ENCODE measurements around the gene GLI3. TPM values are rescaled to one million over a fixed set of nuclear protein-coding genes. Genes with fewer than 3 reads are reported as not detected.

Gene GLI3
- polyA plus RNA-seq, 1 of the 3 experiments (the other 2 are of a cell fraction) = 0.08 TPM

DNA sequence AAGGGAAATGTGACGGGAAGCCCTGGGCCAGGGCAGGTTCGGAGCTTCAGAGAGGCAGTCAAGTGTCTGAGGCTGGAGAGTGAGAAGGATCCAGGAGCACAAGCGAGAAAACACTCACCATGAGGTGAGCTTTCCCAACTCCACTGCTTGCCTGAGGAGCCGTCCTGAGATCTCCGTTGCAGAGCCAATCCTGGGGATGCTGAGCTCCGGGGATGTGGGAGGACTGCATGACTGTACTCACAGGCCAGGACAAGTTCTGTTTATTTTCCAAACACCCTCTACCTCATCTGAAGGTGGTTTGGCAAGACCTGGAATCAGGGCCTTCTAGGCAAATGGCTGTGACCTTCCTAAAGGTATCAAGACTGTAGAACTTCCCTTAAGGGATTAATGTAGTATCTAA is 38.7 kb downstream of the GLI3 start (continued):
- no peak for TF ChIP-seq FOXJ3 (CRISPR knock-in tag; IDR thresholded peaks at IDR 0.05)

DNA sequence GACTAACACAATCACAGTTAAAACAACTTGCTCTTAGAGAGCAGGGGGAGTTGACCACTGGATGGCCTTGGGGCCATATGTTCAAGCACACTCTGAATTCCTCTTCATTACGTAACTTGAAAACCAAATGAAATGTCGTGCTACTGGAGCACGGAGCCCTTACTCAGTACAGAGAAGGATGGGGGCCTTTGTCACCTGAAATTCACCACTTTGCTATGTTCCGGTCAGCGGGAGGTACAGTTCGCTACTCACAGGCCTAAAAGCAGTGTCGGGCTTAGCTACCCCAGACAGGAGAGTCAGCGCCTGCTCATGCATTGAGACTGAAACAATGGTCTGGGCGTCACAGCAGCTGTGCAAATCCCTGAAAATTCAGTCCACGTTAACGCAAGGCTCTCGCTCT is 39.6 kb downstream of the GLI3 start:
- no peaks in the 10 kb centered on the region for H3K9me3 ChIP-seq
- no peak for TF ChIP-seq SMC3 (IDR thresholded peaks at IDR 0.05; ENCODE audit: low read depth, low read length)
- no peak for TF ChIP-seq ELF1 (IDR thresholded peaks at IDR 0.05)
- TF ChIP-seq SIN3A (IDR thresholded peaks at IDR 0.05; ENCODE audit: borderline replicate concordance, low read depth, low read length) = no peak
- no peak for TF ChIP-seq MEF2A (IDR thresholded peaks at IDR 0.05; ENCODE audit: borderline replicate concordance, low read depth)
- TF ChIP-seq EP300 (IDR thresholded peaks at IDR 0.05; ENCODE audit: borderline replicate concordance in 1 of 2, low read depth in 1 of 2, low read length in 1 of 2) = no peak
- no peak for TF ChIP-seq RFX5 (IDR thresholded peaks at IDR 0.05; ENCODE audit: low read length)
- TF ChIP-seq, protein P1, sequence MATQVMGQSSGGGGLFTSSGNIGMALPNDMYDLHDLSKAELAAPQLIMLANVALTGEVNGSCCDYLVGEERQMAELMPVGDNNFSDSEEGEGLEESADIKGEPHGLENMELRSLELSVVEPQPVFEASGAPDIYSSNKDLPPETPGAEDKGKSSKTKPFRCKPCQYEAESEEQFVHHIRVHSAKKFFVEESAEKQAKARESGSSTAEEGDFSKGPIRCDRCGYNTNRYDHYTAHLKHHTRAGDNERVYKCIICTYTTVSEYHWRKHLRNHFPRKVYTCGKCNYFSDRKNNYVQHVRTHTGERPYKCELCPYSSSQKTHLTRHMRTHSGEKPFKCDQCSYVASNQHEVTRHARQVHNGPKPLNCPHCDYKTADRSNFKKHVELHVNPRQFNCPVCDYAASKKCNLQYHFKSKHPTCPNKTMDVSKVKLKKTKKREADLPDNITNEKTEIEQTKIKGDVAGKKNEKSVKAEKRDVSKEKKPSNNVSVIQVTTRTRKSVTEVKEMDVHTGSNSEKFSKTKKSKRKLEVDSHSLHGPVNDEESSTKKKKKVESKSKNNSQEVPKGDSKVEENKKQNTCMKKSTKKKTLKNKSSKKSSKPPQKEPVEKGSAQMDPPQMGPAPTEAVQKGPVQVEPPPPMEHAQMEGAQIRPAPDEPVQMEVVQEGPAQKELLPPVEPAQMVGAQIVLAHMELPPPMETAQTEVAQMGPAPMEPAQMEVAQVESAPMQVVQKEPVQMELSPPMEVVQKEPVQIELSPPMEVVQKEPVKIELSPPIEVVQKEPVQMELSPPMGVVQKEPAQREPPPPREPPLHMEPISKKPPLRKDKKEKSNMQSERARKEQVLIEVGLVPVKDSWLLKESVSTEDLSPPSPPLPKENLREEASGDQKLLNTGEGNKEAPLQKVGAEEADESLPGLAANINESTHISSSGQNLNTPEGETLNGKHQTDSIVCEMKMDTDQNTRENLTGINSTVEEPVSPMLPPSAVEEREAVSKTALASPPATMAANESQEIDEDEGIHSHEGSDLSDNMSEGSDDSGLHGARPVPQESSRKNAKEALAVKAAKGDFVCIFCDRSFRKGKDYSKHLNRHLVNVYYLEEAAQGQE (IDR thresholded peaks at IDR 0.05; ENCODE audit: low read depth, low read length) = no peak
- TF ChIP-seq GABPA (IDR thresholded peaks at IDR 0.05; ENCODE audit: low read depth) = no peak
- no peak for TF ChIP-seq RXRA (IDR thresholded peaks at IDR 0.05; ENCODE audit: borderline replicate concordance, low read depth)
- WGBS (ENCODE audit: low lambda C conversion rate) = 20% methylated on average over 12 of the region's 12 CpGs
- H3K9ac ChIP-seq = no peak overlapping the region
- ChIA-PET CTCF (no interaction called here), POLR2A (no interaction called here)
- H3K4me1 ChIP-seq (ENCODE audit: control insufficient read depth in 1 of 2, insufficient read depth in 2 of 2, low read depth in 1 of 2, low read length in 1 of 2) = no peaks in the 10 kb centered on the region
- H3K27ac ChIP-seq (ENCODE audit: low read depth in 2 of 2, low read length in 1 of 2) = no peak overlapping the region
- H4K20me1 ChIP-seq (ENCODE audit: insufficient read depth) = no peaks in the 10 kb centered on the region
- H3K27me3 ChIP-seq (ENCODE audit: insufficient read depth) = peaks cover 75% of the 10 kb centered on the region
- no peak overlapping the region for H3K4me3 ChIP-seq (ENCODE audit: low read depth in 2 of 2, low read length in 1 of 2)
- no peak for DNase-seq
- H3K9me2 ChIP-seq = no peaks in the 10 kb centered on the region
- H2AFZ ChIP-seq (ENCODE audit: low read depth) = no peak overlapping the region
- H3K4me2 ChIP-seq = no peak overlapping the region
- no peaks in the 10 kb centered on the region for H3K36me3 ChIP-seq (replicated peaks in 1 of 2; ENCODE audit: control insufficient read depth in 1 of 2, insufficient read depth in 2 of 2, low read length in 1 of 2)
- H3F3A ChIP-seq (replicated peaks; ENCODE audit: insufficient read depth) = no peaks in the 10 kb centered on the region
- no peaks in the 10 kb centered on the region for H3K79me2 ChIP-seq (ENCODE audit: insufficient read depth)

DNA sequence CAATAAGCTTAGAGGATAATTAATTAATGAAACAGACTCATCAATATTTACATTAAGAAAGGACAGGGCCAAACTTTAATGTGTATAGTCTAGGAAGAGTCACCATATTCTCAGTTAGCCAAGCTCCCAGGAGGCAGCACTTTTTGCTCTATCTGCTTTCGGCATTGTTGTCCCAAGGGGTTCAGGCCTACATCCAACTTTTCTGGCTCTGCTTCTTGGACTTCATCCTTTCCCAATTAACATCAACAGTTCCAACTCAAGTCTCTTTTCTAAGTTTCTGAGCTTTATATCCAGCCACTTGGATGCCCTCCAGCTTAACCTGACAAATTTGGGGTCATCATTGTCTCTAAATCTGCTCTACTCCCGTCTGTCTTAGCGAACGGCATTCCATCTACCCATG is 42.8 kb downstream of the GLI3 start:
- Histone ChIP-seq H3K27me3 (ENCODE audit: insufficient read depth) (peaks cover 53% of the 10 kb centered on the region), H3F3A (replicated peaks; ENCODE audit: insufficient read depth) (no peaks in the 10 kb centered on the region), H3K79me2 (ENCODE audit: insufficient read depth) (no peaks in the 10 kb centered on the region), H2AFZ (ENCODE audit: low read depth) (no peak overlapping the region), H3K9me3 (no peaks in the 10 kb centered on the region), H3K4me3 (ENCODE audit: low read depth in 2 of 2, low read length in 1 of 2) (no peak overlapping the region), H3K4me2 (no peak overlapping the region), H3K4me1 (ENCODE audit: control insufficient read depth in 1 of 2, insufficient read depth in 2 of 2, low read depth in 1 of 2, low read length in 1 of 2) (no peaks in the 10 kb centered on the region), H3K9ac (no peak overlapping the region), H3K36me3 (replicated peaks in 1 of 2; ENCODE audit: control insufficient read depth in 1 of 2, insufficient read depth in 2 of 2, low read length in 1 of 2) (no peaks in the 10 kb centered on the region), H3K27ac (ENCODE audit: low read depth in 2 of 2, low read length in 1 of 2) (no peak overlapping the region), H4K20me1 (ENCODE audit: insufficient read depth) (no peaks in the 10 kb centered on the region), H3K9me2 (0 out of 2 replicates have a peak, but pooled peaks cover 5% of the 10 kb centered on the region)
- 8% methylated on average over 4 of the region's 4 CpGs for WGBS (ENCODE audit: low lambda C conversion rate)
- ChIA-PET POLR2A (no interaction called here), CTCF (interaction anchor here (1.5 kb wide), 1 partner anchor 8 kb away, joined by 6 read pairs; no protein-coding TSS in a partner anchor)
- DNase-seq = no peak
- TF ChIP-seq RFX5 (IDR thresholded peaks at IDR 0.05; ENCODE audit: low read length) = no peak
- no peak for TF ChIP-seq SIN3A (IDR thresholded peaks at IDR 0.05; ENCODE audit: borderline replicate concordance, low read depth, low read length)
- TF ChIP-seq, protein P2, sequence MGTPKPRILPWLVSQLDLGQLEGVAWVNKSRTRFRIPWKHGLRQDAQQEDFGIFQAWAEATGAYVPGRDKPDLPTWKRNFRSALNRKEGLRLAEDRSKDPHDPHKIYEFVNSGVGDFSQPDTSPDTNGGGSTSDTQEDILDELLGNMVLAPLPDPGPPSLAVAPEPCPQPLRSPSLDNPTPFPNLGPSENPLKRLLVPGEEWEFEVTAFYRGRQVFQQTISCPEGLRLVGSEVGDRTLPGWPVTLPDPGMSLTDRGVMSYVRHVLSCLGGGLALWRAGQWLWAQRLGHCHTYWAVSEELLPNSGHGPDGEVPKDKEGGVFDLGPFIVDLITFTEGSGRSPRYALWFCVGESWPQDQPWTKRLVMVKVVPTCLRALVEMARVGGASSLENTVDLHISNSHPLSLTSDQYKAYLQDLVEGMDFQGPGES (IDR thresholded peaks at IDR 0.05; ENCODE audit: low read depth, low read length) = no peak
- TF ChIP-seq RCOR1 (IDR thresholded peaks at IDR 0.05; ENCODE audit: low read length) = no peak
- TF ChIP-seq TAF1 (IDR thresholded peaks at IDR 0.05; ENCODE audit: borderline replicate concordance, low read depth, low read length) = no peak
- TF ChIP-seq EP300 (IDR thresholded peaks at IDR 0.05; ENCODE audit: borderline replicate concordance in 1 of 2, low read depth in 1 of 2, low read length in 1 of 2) = no peak
- TF ChIP-seq RAD21 (IDR thresholded peaks at IDR 0.05; ENCODE audit: low read length) = no peak
- TF ChIP-seq FOXM1 (IDR thresholded peaks at IDR 0.05; ENCODE audit: low read depth) = no peak
- no peak for TF ChIP-seq ELF1 (IDR thresholded peaks at IDR 0.05)
- TF ChIP-seq MEF2A (IDR thresholded peaks at IDR 0.05; ENCODE audit: borderline replicate concordance, low read depth) = no peak
- TF ChIP-seq, protein P3, sequence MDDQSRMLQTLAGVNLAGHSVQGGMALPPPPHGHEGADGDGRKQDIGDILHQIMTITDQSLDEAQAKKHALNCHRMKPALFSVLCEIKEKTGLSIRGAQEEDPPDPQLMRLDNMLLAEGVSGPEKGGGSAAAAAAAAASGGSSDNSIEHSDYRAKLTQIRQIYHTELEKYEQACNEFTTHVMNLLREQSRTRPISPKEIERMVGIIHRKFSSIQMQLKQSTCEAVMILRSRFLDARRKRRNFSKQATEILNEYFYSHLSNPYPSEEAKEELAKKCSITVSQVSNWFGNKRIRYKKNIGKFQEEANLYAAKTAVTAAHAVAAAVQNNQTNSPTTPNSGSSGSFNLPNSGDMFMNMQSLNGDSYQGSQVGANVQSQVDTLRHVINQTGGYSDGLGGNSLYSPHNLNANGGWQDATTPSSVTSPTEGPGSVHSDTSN (IDR thresholded peaks at IDR 0.05) = no peak
- TF ChIP-seq CHD2 (IDR thresholded peaks at IDR 0.05; ENCODE audit: low read length, partially characterized antibody) = no peak

All from SK-N-SH (cell line).